ENCODE data around the gene NOL4L.

Gene NOL4L

DNA sequence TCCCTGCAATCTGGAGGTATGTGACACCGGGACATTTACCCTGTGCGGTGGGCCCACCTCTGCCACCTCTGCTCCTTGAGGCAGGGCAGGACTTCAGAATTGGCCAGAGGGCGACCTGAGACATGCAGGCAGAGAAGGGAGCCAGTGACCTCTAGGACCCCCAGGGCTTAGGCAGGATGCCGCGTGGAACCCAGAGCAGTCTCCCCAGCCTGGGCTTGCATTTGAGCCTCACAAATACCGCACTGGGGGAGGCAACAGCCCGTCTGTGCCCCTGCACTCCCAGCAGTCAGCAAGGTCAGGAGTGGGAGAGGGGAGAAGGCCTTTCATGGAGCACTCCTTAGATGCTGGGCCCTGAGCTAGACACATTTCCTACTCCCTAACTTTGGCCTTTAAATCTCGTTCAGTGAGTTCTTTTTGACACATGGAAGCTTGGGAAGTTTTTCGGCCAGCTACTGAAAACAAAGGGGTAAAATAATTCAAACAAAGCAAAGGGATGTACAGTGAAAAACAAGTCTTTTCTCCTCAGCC is 46.9 kb upstream of the NOL4L start:
- H3K79me2 ChIP-seq (ENCODE audit: control insufficient read depth, insufficient read depth, low read length, poor library complexity), result no peaks in the 10 kb centered on the region

GRCh38 chr20:32629813-32630212 is 44.7 kb upstream of the NOL4L start:
- Histone ChIP-seq H2BK120ac (ENCODE audit: insufficient read depth, low read length, poor library complexity) (no peak overlapping the region), H3K14ac (ENCODE audit: low read length) (no peak overlapping the region), H3K4ac (ENCODE audit: low read depth, low read length) (no peak overlapping the region), H3K4me3 (ENCODE audit: low read depth, low read length) (no peak overlapping the region), H2BK12ac (ENCODE audit: low read length) (no peak overlapping the region), H3K79me2 (ENCODE audit: control insufficient read depth, insufficient read depth, low read length, poor library complexity) (no peaks in the 10 kb centered on the region), H3K36me3 (ENCODE audit: control insufficient read depth in 1 of 2, insufficient read depth in 2 of 2, low read length in 2 of 2) (no peaks in the 10 kb centered on the region), H3K79me1 (ENCODE audit: low read length) (peaks cover 4% of the 10 kb centered on the region), H3K9me3 (ENCODE audit: insufficient read depth, low read depth, low read length) (peaks cover 3% of the 10 kb centered on the region), H3K18ac (ENCODE audit: low read length) (no peak overlapping the region), H4K12ac (ENCODE audit: low read depth, low read length) (no peak overlapping the region), H2AFZ (ENCODE audit: insufficient read depth, low read length, poor library complexity) (no peak overlapping the region), H3K4me2 (ENCODE audit: low read length) (no peak overlapping the region), H3K4me1 (ENCODE audit: control insufficient read depth in 1 of 2, insufficient read depth in 2 of 2, low read length in 2 of 2) (peaks cover 2 to 9% of the 10 kb centered on the region in 2 experiments), H4K91ac (ENCODE audit: low read depth, low read length) (no peak overlapping the region), H3K27me3 (ENCODE audit: insufficient read depth, low read length) (no peaks in the 10 kb centered on the region), H3K9ac (ENCODE audit: low read length) (no peak overlapping the region), H2BK5ac (ENCODE audit: low read depth, low read length, poor library complexity) (no peak overlapping the region), H2AK5ac (ENCODE audit: low read length) (no peak overlapping the region), H3K23ac (ENCODE audit: low read length) (no peak overlapping the region), H3K27ac (ENCODE audit: low read depth, low read length) (no peak overlapping the region), H4K8ac (ENCODE audit: low read depth, low read length) (no peak overlapping the region)
- no CpG with 5 or more reads among the region's 13 CpGs for WGBS (ENCODE audit: extremely low coverage, insufficient coverage, insufficient read length)
- DNase-seq, result no peak

More for the DNA sequence above, 46.9 kb upstream of the NOL4L start:
- Histone ChIP-seq H3K14ac (ENCODE audit: low read length) (no peak overlapping the region), H3K79me1 (ENCODE audit: low read length) (peaks cover 4% of the 10 kb centered on the region), H2BK12ac (ENCODE audit: low read length) (no peak overlapping the region), H2AFZ (ENCODE audit: insufficient read depth, low read length, poor library complexity) (no peak overlapping the region), H4K91ac (ENCODE audit: low read depth, low read length) (no peak overlapping the region), H3K18ac (ENCODE audit: low read length) (no peak overlapping the region), H3K4ac (ENCODE audit: low read depth, low read length) (no peak overlapping the region), H3K4me3 (ENCODE audit: low read depth, low read length) (no peak overlapping the region), H3K36me3 (ENCODE audit: control insufficient read depth in 1 of 2, insufficient read depth in 2 of 2, low read length in 2 of 2) (no peaks in the 10 kb centered on the region), H2BK120ac (ENCODE audit: insufficient read depth, low read length, poor library complexity) (no peak overlapping the region), H3K4me1 (ENCODE audit: control insufficient read depth in 1 of 2, insufficient read depth in 2 of 2, low read length in 2 of 2) (peaks cover 2 to 9% of the 10 kb centered on the region in 2 experiments), H3K9ac (ENCODE audit: low read length) (no peak overlapping the region), H4K8ac (ENCODE audit: low read depth, low read length) (no peak overlapping the region), H2AK5ac (ENCODE audit: low read length) (no peak overlapping the region), H3K4me2 (ENCODE audit: low read length) (no peak overlapping the region), H3K23ac (ENCODE audit: low read length) (no peak overlapping the region), H3K9me3 (ENCODE audit: insufficient read depth, low read depth, low read length) (peaks cover 3% of the 10 kb centered on the region), H2BK5ac (ENCODE audit: low read depth, low read length, poor library complexity) (no peak overlapping the region), H3K27me3 (ENCODE audit: insufficient read depth, low read length) (no peaks in the 10 kb centered on the region), H4K12ac (ENCODE audit: low read depth, low read length) (no peak overlapping the region), H3K27ac (ENCODE audit: low read depth, low read length) (no peak overlapping the region)
- DNase-seq, result no peak
- WGBS (ENCODE audit: extremely low coverage, insufficient coverage, insufficient read length), result no CpG with 5 or more reads among the region's 9 CpGs

GRCh38 chr20:32628960-32629530 is 43.9 kb upstream of the NOL4L start:
- Histone ChIP-seq H3K36me3 (ENCODE audit: control insufficient read depth in 1 of 2, insufficient read depth in 2 of 2, low read length in 2 of 2) (no peaks in the 10 kb centered on the region), H2AFZ (ENCODE audit: insufficient read depth, low read length, poor library complexity) (no peak overlapping the region), H3K4me1 (ENCODE audit: control insufficient read depth in 1 of 2, insufficient read depth in 2 of 2, low read length in 2 of 2) (peaks cover 2 to 5% of the 10 kb centered on the region in 2 experiments), H4K91ac (ENCODE audit: low read depth, low read length) (no peak overlapping the region), H3K23ac (ENCODE audit: low read length) (no peak overlapping the region), H3K14ac (ENCODE audit: low read length) (no peak overlapping the region), H3K27me3 (ENCODE audit: insufficient read depth, low read length) (no peaks in the 10 kb centered on the region), H2BK120ac (ENCODE audit: insufficient read depth, low read length, poor library complexity) (no peak overlapping the region), H4K12ac (ENCODE audit: low read depth, low read length) (no peak overlapping the region), H3K4me3 (ENCODE audit: low read depth, low read length) (no peak overlapping the region), H3K9ac (ENCODE audit: low read length) (no peak overlapping the region), H3K79me1 (ENCODE audit: low read length) (peaks cover 4% of the 10 kb centered on the region), H3K9me3 (ENCODE audit: insufficient read depth, low read depth, low read length) (peaks cover 3% of the 10 kb centered on the region), H2BK5ac (ENCODE audit: low read depth, low read length, poor library complexity) (no peak overlapping the region), H4K8ac (ENCODE audit: low read depth, low read length) (no peak overlapping the region), H3K27ac (ENCODE audit: low read depth, low read length) (no peak overlapping the region), H3K4me2 (ENCODE audit: low read length) (no peak overlapping the region), H3K79me2 (ENCODE audit: control insufficient read depth, insufficient read depth, low read length, poor library complexity) (no peaks in the 10 kb centered on the region), H3K4ac (ENCODE audit: low read depth, low read length) (no peak overlapping the region), H3K18ac (ENCODE audit: low read length) (no peak overlapping the region), H2AK5ac (ENCODE audit: low read length) (no peak overlapping the region), H2BK12ac (ENCODE audit: low read length) (no peak overlapping the region)
- no CpG with 5 or more reads among the region's 7 CpGs for WGBS (ENCODE audit: extremely low coverage, insufficient coverage, insufficient read length)
- DNase-seq, result no peak

- no peak overlapping the region for H3K18ac ChIP-seq (ENCODE audit: low read length)
- no peak overlapping the region for H3K4me2 ChIP-seq (ENCODE audit: low read length)
- no peak overlapping the region for H2AFZ ChIP-seq (ENCODE audit: insufficient read depth, low read length, poor library complexity)
- peaks cover 2 to 3% of the 10 kb centered on the region in 2 experiments for H3K4me1 ChIP-seq (ENCODE audit: control insufficient read depth in 1 of 2, insufficient read depth in 2 of 2, low read length in 2 of 2)
- no peak overlapping the region for H3K4ac ChIP-seq (ENCODE audit: low read depth, low read length)
- no peak overlapping the region for H2BK12ac ChIP-seq (ENCODE audit: low read length)
- H3K9ac ChIP-seq (ENCODE audit: low read length), result no peak overlapping the region
- no peak overlapping the region for H2BK120ac ChIP-seq (ENCODE audit: insufficient read depth, low read length, poor library complexity)
- no peak overlapping the region for H4K91ac ChIP-seq (ENCODE audit: low read depth, low read length)
- H3K14ac ChIP-seq (ENCODE audit: low read length), result no peak overlapping the region
- H3K4me3 ChIP-seq (ENCODE audit: low read depth, low read length), result no peak overlapping the region
- no peak overlapping the region for H3K23ac ChIP-seq (ENCODE audit: low read length)
- H4K12ac ChIP-seq (ENCODE audit: low read depth, low read length), result no peak overlapping the region
- H3K79me1 ChIP-seq (ENCODE audit: low read length), result peaks cover 2% of the 10 kb centered on the region
- H3K9me3 ChIP-seq (ENCODE audit: insufficient read depth, low read depth, low read length), result peaks cover 3% of the 10 kb centered on the region
- no peak overlapping the region for H2BK5ac ChIP-seq (ENCODE audit: low read depth, low read length, poor library complexity)
- no peak overlapping the region for H3K27ac ChIP-seq (ENCODE audit: low read depth, low read length)
- no peaks in the 10 kb centered on the region for H3K79me2 ChIP-seq (ENCODE audit: control insufficient read depth, insufficient read depth, low read length, poor library complexity)
- H3K36me3 ChIP-seq (ENCODE audit: control insufficient read depth in 1 of 2, insufficient read depth in 2 of 2, low read length in 2 of 2), result no peaks in the 10 kb centered on the region
- no CpG with 5 or more reads among the region's 26 CpGs for WGBS (ENCODE audit: extremely low coverage, insufficient coverage, insufficient read length)
- no peak for DNase-seq
- H4K8ac ChIP-seq (ENCODE audit: low read depth, low read length), result no peak overlapping the region
- H2AK5ac ChIP-seq (ENCODE audit: low read length), result no peak overlapping the region
- no peaks in the 10 kb centered on the region for H3K27me3 ChIP-seq (ENCODE audit: insufficient read depth, low read length)
Observed at GRCh38 chr20:32626859-32627636, 41.9 kb upstream of the NOL4L start.
